GM23248 (cell line): ENCODE results near the gene KRT3. TPM values are rescaled to one million over a fixed set of nuclear protein-coding genes. Genes with fewer than 3 reads are reported as not detected.
"Not testable (repeated sequence)": the region's sequence is repeated elsewhere in the genome, so short reads cannot be mapped to it uniquely, and the experiment has no call there.

Source experiments
- DNase-seq: peaks from one replicate; pipeline ENCODE4 v3.0.0-alpha.2; 2015
- H2AFZ ChIP-seq: fragments of 200-600 bp; sonication (generic); 2 replicates; pipeline ENCODE4 v1.6.1; 2016; ENCODE audit warnings: antibody characterized with exemption
- H3F3A ChIP-seq: fragments of 200-600 bp; sonication (generic); 2 replicates; pipeline ENCODE4 v1.6.1; 2016; ENCODE audit warnings: mild to moderate bottlenecking, antibody characterized with exemption, mixed run types; ENCODE audit not compliant: insufficient read depth
- H3K27ac ChIP-seq: fragments of 200-600 bp; sonication (generic); 2 replicates; pipeline ENCODE4 v1.5.1; 2016; ENCODE audit warnings: mild to moderate bottlenecking
- H3K27me3 ChIP-seq: fragments of 200-600 bp; sonication (generic); replicated peaks from 2 replicates; pipeline ENCODE4 v1.6.1; 2016; ENCODE audit warnings: mild to moderate bottlenecking; ENCODE audit not compliant: insufficient read depth
- H3K36me3 ChIP-seq: fragments of 200-600 bp; sonication (generic); 2 replicates; pipeline ENCODE4 v1.6.1; 2016; ENCODE audit warnings: low read depth, mild to moderate bottlenecking
- H3K4me1 ChIP-seq: fragments of 200-600 bp; sonication (generic); 2 replicates; pipeline ENCODE4 v1.6.1; 2016; ENCODE audit warnings: mild to moderate bottlenecking; ENCODE audit not compliant: insufficient read depth
- H3K4me2 ChIP-seq: fragments of 200-600 bp; sonication (generic); one replicate; pipeline ENCODE4 v1.6.1; 2016; ENCODE audit warnings: mild to moderate bottlenecking; ENCODE audit not compliant: unreplicated experiment
- H3K4me3 ChIP-seq: fragments of 200-600 bp; sonication (generic); 2 replicates; pipeline ENCODE4 v1.5.1; 2016; ENCODE audit warnings: mild to moderate bottlenecking
- H3K79me2 ChIP-seq: fragments of 200-600 bp; sonication (generic); 2 replicates; pipeline ENCODE4 v1.6.1; 2016; ENCODE audit warnings: mild to moderate bottlenecking; ENCODE audit not compliant: insufficient read depth
- H3K9ac ChIP-seq: fragments of 200-600 bp; sonication (generic); 2 replicates; pipeline ENCODE4 v1.6.1; 2016; ENCODE audit warnings: mild to moderate bottlenecking
- H3K9me2 ChIP-seq: fragments of 200-600 bp; sonication (generic); 2 replicates; pipeline ENCODE4 v1.6.1; 2016; ENCODE audit warnings: mixed run types, mild to moderate bottlenecking, moderate library complexity; ENCODE audit not compliant: insufficient read depth
- H3K9me3 ChIP-seq: fragments of 200-600 bp; sonication (generic); one replicate; pipeline ENCODE4 v1.6.1; 2017; ENCODE audit warnings: low read depth
- H4K20me1 ChIP-seq: fragments of 200-600 bp; sonication (generic); 2 replicates; pipeline ENCODE4 v1.6.0; 2016; ENCODE audit not compliant: insufficient read depth
- EZH2 ChIP-seq: fragments of 200-600 bp; sonication (generic); IDR thresholded peaks from 2 replicates; pipeline ENCODE4 v1.6.1; 2018; ENCODE audit warnings: antibody characterized with exemption, mild to moderate bottlenecking; ENCODE audit not compliant: insufficient read depth, poor library complexity, severe bottlenecking
- EZH2phosphoT487 ChIP-seq: fragments of 200-600 bp; sonication (generic); IDR thresholded peaks from 2 replicates; pipeline ENCODE4 v1.6.1; 2018; ENCODE audit warnings: antibody characterized with exemption, moderate library complexity, mild to moderate bottlenecking, low read depth; ENCODE audit not compliant: insufficient read depth
- WGBS, 2 experiments: methylation state at CpG; one replicate each; pipeline ENCODE4 v1.1.6; 2015 to 2017; ENCODE audit warnings: low lambda C conversion rate in 2 of 2, low coverage in 1 of 2; ENCODE audit errors: missing lambda C conversion rate in 2 of 2; 5-methylcytosine and 5-hydroxymethylcytosine counted together
- in situ Hi-C: fragments of 300-500 bp; cut with MboI; formaldehyde crosslinking; loops from 2 replicates; pipeline ENCODE4 v1.15.0; 2020
- polyA plus RNA-seq: library from polyadenylated mRNA; unstranded; fragments of >200 nt; fragmentation: Nextera tagmentation; extraction: Ambion mirVana; gene quantifications from 2 replicates; pipeline ENCODE4 v1.2.1, GENCODE V29; 2016
- total RNA-seq: library from RNA; depleted of rRNA; stranded (reverse); fragments of >200 nt; shearing (Covaris generic); gene quantifications from 2 replicates; pipeline ENCODE4 v1.2.3, GENCODE V29; 2014

The KRT3 gene
- total and polyA plus RNA-seq, 2 experiments from 2014 or later: not detected

GRCh38 chr12:52797529-52797894 lies 1.6 kb upstream of the KRT3 start:
- no peak overlapping the region for H3K4me2 ChIP-seq
- TF ChIP-seq EZH2phosphoT487 (no peak), EZH2 (no peak)
- in situ Hi-C loops: no loop called here
- H3K4me1 ChIP-seq: peaks cover 38% of the 10 kb centered on the region
- 0 out of 2 replicates have a peak, but pooled peaks cover 6% of the 10 kb centered on the region for H3K27me3 ChIP-seq
- H3F3A ChIP-seq: peaks cover 15% of the 10 kb centered on the region; the same call in 1 of the 2 replicates
- H3K9ac ChIP-seq: no peak overlapping the region
- no peaks in the 10 kb centered on the region for H3K36me3 ChIP-seq
- H3K9me3 ChIP-seq: no peaks in the 10 kb centered on the region
- no peaks in the 10 kb centered on the region for H4K20me1 ChIP-seq
- no peak for DNase-seq
- H3K27ac ChIP-seq: peak overlapping the region; percentile 45
- H3K4me3 ChIP-seq: no peak overlapping the region
- no peaks in the 10 kb centered on the region for H3K9me2 ChIP-seq
- no peak overlapping the region for H2AFZ ChIP-seq
- H3K79me2 ChIP-seq: no peaks in the 10 kb centered on the region

DNA sequence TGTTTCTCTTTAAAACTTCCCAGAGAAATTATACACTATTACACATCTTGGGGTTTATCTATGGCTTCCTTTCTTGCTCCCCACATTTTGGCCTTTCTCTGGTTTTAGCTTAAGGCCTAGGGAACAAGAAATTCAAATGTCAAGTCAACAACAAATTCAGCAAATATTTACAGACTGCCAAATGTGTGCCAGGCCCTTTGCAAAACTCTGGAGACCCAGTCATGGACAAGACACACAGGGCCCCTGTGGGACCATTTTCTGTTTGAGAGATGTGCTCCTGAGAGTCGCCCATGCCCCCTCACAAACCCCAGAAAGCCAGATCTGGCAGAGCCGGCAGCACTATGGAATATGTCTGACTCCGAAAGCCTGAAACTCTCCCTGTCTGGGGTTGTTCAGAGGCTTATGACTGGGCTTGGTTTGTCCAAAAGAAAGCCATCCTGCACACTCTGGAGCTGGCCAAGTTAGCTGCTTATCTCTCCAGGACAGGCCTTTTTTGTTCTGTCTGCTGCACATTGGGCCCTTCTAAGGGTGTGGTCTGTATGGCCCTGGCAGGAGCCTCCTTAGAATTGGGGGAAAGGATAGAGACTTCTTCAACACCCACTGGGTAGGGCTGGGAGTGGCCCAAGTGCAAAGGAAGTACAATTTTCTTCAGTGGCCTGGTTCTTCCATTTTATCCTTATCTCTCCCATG lies 1.1 kb upstream of the KRT3 start:
- H2AFZ ChIP-seq: no peak overlapping the region
- H3K4me2 ChIP-seq: no peak overlapping the region
- no peak overlapping the region for H3K4me3 ChIP-seq
- no peak overlapping the region for H3K27ac ChIP-seq
- no peaks in the 10 kb centered on the region for H3K36me3 ChIP-seq
- in situ Hi-C loops: no loop called here
- H3K9me3 ChIP-seq: no peaks in the 10 kb centered on the region
- H3K27me3 ChIP-seq: peaks cover 6% of the 10 kb centered on the region; the same call in 1 of the 2 replicates
- peaks cover 15% of the 10 kb centered on the region; the same call in 1 of the 2 replicates for H3F3A ChIP-seq
- no peaks in the 10 kb centered on the region for H4K20me1 ChIP-seq
- TF ChIP-seq EZH2phosphoT487 (no peak), EZH2 (no peak)
- H3K4me1 ChIP-seq: peaks cover 38% of the 10 kb centered on the region
- no peaks in the 10 kb centered on the region for H3K9me2 ChIP-seq
- WGBS, 2 experiments: 93 to 95% methylated on average over 3 of the region's 3 CpGs
- no peak overlapping the region for H3K9ac ChIP-seq
- DNase-seq: no peak
- H3K79me2 ChIP-seq: no peaks in the 10 kb centered on the region

DNA sequence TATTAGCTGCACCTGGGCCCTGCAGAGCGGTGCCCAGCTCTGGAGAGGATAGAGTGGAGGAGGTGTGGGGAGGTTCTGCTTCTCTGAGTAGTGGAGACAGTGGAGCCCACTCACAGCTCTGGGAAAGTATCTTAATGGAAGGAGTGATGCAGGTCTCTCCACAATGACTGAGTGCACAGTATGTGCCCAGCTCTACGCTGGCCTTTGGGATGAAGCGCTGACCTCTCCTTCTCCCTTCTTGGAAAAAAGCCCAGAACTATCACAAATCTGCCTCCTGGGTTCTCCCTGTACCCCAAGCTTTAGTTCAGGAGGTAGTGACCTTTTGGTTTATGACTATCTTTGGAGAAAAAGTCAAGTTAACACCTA lies 495 bp upstream of the KRT3 start:
- 96 to 100% methylated on average over 3 of the region's 3 CpGs for WGBS, 2 experiments
- Histone ChIP-seq H3K4me2 (no peak overlapping the region), H3K4me3 (no peak overlapping the region), H3K27me3 (peaks cover 6% of the 10 kb centered on the region; the same call in 1 of the 2 replicates), H3K4me1 (peaks cover 38% of the 10 kb centered on the region), H3K36me3 (no peaks in the 10 kb centered on the region), H2AFZ (no peak overlapping the region), H3K9me3 (no peaks in the 10 kb centered on the region), H3K9me2 (no peaks in the 10 kb centered on the region), H3K9ac (no peak overlapping the region), H3F3A (peaks cover 15% of the 10 kb centered on the region; the same call in 1 of the 2 replicates), H3K27ac (no peak overlapping the region), H4K20me1 (no peaks in the 10 kb centered on the region), H3K79me2 (no peaks in the 10 kb centered on the region)
- no peak for DNase-seq
- in situ Hi-C loops: no loop called here
- no peak for TF ChIP-seq EZH2phosphoT487
- TF ChIP-seq EZH2: no peak

GRCh38 chr12:52795332-52795674 lies 614 bp downstream of the KRT3 start:
- H3K9ac ChIP-seq, H3K9me2 ChIP-seq, H3K9me3 ChIP-seq, H2AFZ ChIP-seq, DNase-seq, H3K79me2 ChIP-seq, H3K4me3 ChIP-seq, H3K4me2 ChIP-seq, H3K27ac ChIP-seq, H4K20me1 ChIP-seq, in situ Hi-C loops, H3K36me3 ChIP-seq: not testable (repeated sequence)
- Histone ChIP-seq H3K4me1 (peaks cover 38% of the 10 kb centered on the region), H3K27me3 (peaks cover 16% of the 10 kb centered on the region), H3F3A (peaks cover 15% of the 10 kb centered on the region; the same call in 1 of the 2 replicates)
- WGBS, 2 experiments: 91 to 96% methylated on average over 2 of the region's 2 CpGs
